Skeletal muscle cell (primary cell): ENCODE data around the gene NRCAM.
A peak's percentile ranks its signal among the peaks of the same experiment; 100 is the strongest.

Experiments used
- DNase-seq: peaks from one replicate; pipeline ENCODE4 v3.0.0-alpha.2; 2010; ENCODE audit warnings: low read depth
- H3K4me3 ChIP-seq: 2 replicates; pipeline ENCODE4 v1.5.1; 2011; ENCODE audit warnings: low read depth, mild to moderate bottlenecking, control low read depth, low read length, moderate library complexity

Gene NRCAM

DNA sequence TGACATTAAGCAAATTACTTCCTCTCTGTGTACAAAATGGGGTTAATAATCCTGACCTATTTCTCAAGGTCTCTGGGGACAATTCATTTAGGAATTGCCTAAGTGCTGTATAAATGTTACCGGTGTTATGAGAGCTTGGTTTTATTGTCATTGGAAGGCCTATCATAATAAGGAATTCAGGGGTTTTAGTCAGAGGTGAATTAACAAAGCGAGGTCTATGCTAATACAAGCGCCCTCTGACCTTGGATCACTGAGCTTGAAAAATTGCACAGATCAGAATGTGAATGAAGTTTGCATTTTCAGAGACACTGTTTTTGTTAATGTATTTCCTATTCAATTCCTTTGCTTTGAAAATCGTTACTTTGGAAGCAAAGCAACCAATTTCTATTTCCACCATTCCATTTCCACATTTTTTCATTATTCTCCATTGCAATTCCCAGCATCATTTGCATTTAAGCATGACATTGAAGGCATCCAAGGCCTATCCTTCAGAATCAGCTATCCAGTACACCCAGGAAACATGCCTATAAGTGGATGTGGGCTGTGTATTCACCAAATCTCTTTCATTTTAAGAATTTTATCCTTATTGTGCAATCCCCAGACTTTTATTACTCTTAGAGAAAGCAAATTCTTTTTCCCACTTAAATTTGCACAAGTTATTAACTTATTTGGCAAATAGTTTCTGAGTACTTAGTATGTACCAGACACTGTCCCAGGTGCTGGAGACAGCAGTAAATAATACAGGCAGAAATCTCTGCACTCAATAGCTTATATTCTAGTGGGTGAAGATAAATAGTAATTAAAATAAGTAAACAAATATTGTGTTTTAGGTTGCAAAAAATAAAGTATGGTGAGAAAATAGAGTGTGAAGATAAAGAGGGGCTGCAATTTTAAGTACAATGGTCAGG, 133.1 kb downstream of the NRCAM start:
- DNase-seq, result no peak
- H3K4me3 ChIP-seq, result no peak overlapping the region

DNA sequence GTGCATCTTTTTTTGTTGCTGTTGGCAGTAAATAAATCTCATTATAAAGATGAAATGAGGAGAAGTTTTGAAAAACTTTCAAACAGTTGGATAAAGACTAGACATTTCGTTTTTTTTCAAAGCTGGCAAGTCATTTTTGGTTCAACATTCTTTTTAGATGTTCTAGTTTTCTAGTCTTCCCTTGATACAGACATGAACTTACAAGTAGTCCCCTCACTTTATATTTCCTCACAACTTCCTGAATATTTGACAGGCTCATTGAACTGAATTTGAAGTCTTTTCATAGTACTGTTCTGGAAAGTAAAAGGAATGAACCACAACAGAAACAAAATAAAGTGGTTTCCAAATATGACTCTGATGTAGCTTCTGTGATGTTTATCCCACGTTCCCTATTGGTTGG, 134.2 kb downstream of the NRCAM start:
- DNase-seq, result no peak
- H3K4me3 ChIP-seq, result no peak overlapping the region

DNA sequence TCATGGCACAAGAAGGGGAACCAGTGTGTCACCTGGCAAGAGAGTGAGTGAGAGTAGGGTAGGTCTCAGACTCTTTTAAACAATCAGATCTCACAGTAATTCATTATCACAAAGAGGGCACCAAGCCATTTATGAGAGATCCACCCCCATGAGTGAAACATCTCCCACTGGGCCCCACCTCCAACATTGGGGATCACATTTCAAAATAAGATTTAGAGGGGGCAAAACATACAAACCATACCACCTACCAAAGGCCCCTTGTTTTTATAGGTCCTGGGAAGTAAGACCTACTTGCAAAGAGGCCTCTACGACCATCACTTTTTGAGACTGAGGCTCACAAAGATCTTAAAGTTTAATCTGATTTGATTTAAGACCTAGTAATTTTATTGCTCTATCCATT, 134.9 kb downstream of the NRCAM start:
- H3K4me3 ChIP-seq, result no peak overlapping the region
- no peak for DNase-seq

DNA sequence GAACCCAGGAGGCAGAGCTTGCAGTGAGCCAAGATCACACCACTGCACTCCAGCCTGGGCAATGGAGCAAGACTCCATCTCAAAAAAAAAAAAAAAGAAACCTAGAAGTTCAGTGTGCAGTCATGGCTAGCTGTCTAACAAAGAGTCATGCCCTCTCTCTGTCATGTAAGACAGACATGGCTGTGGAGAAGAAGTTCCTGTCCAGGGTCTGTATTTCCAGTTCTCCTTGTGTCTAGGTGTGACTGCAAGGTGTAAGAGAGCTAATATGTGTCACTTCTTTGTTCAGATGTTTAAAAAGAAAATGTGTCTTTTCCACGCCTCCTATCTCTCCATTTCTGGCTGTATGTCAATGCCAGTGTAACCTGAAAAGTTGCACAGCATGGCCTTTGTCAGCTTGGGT, 139.5 kb downstream of the NRCAM start:
- H3K4me3 ChIP-seq, result no peak overlapping the region
- DNase-seq, result no peak

DNA sequence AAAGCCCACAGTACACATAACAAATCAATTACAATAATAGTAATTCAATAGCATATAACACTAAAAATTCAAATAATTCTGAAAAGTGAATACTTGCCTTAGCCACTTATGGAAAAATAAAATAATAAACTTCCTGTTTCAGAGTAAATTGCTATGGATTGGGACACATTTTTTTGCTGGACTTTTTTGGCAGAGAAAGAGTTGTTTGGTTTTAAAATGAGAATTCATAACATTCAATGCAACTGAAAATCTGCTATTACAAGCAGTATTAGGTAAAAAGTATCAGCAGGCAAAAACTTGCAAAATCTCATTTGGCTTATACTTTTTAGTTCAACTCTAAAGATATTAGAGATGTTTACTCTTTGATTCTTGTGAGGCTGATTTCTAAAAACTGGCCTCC, 141.7 kb downstream of the NRCAM start:
- no peak for DNase-seq

DNA sequence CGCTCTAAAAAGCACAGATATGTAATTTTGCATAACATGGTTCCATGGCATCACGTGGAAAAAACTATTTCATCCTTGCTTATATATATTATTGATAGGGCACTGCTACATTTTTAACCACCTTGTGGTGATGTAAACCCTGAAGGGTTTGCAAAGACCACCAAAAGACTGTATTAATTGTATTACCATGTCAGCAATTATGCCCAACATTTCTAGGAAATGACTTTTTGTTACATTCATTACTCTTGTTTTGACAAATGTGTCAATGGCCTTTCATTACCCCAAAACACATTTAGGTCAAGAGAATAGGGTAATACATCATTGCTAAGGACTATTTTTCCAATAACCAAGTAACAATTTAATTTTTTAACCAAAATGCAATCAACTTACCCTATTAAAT, 142.2 kb downstream of the NRCAM start:
- H3K4me3 ChIP-seq, result no peak overlapping the region
- DNase-seq, result no peak

More for the DNA sequence above, 141.7 kb downstream of the NRCAM start:
- no peak overlapping the region for H3K4me3 ChIP-seq

DNA sequence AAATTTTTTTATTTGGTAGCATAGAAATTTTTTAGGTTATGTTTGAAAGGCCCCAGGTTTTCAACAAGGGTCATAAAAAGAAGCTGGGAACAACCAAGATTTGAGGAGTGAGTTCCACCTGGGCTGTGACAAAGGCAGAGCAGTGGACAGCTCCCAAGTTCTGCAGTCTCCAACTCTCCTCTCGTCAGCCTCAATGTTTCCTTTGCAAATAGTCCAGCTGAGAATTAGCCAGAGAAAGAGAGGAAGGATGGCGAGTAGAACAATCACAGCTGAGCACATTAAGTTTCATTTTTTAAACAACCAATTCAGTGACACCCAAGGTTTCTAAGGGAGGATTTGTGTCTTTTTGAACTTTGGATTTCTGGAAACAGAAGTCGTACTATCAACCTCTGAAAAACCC, 143.2 kb downstream of the NRCAM start:
- no peak overlapping the region for H3K4me3 ChIP-seq
- no peak for DNase-seq

DNA sequence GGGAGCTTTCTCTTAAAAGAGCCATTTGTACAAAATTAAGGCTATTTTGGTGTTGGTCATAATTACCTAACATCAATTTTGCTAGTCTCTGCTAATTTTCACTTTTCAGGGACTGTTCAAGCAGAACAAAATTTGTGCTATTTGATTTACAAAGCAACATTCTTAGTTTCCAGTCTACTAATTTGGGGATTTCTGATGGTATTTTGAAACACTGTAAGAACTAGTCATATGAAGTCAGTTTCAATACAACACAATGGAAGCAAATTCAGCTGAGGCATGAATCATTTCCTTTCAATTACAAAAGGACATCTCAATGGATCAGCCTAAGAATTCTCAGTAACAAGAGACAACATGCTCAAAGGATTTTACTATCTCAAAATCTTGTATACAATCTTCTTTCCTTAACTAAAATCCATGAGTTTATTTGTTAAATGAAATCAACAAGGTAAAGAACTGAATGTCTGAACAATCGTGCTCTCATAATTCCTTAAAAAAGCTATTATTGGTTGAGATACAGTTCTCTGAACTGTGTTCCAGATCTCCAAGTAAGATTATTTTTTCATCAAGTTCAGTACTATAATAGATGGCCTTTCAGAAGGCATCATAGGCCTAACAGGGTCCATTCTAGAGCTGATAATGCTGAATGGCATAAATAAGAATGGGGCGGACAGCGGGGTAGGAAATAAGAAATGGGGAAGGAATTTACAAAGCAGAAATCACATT, 144.6 kb downstream of the NRCAM start:
- DNase-seq, result peak; percentile 54
- H3K4me3 ChIP-seq, result no peak overlapping the region

DNA sequence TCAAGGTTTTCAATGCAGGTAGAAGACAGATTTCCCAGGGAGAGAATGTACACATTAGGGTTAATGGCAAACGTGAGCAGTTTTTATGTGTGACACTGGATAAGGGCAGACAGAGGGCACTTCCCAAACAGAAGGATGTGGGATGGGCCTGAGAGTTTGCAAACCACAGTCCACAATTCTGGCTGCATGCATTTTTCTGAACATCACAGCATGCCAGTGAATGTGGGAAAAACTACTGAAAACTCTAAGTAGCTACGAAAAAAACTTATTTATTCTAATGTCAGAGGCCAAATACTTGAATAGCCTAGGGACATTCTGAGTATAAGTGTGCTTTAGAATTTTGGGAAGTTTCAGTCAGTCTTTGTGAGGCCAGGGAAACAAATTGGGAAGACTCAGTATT, 145.9 kb downstream of the NRCAM start:
- peak; percentile 67 for DNase-seq
- H3K4me3 ChIP-seq, result no peak overlapping the region

DNA sequence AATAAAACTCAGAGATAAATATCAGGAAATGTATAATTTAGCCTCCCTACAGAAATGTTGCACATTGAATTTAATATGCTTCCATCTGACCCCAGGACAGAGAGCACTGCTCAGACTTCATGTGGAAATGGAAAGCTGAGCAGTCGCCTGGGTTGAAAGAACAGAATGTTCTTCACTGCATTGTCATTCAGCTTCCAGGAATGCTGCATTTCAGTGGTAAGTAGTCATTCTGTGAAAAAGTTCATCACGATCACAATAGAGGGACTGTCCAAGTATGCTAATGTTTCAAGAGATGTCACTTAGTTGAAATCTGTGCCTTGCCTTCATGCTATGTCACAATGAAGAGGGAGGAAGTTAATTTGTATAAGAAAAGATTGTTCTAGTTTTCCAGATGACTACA, 147.3 kb downstream of the NRCAM start:
- H3K4me3 ChIP-seq, result no peak overlapping the region
- peak; percentile 88 for DNase-seq

DNA sequence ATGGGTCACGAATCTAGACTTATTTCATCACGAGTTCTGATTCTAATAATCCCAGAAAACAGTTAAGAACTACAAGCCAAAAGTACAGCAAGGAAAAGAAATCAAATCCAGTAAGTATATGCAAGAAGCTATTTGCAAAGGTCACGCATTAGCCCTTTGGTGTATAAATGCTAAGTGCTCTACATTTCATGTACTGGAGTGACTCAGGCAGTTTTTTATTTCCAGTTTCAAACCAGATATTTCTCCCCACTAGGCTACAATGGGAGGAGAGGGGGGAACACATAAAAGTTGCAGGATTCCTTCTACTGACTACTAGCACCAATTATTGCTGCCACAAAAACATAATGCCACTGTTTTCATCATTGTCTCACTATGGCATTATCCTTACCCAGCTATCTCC, 148.0 kb downstream of the NRCAM start:
- peak; percentile 64 for DNase-seq
- no peak overlapping the region for H3K4me3 ChIP-seq

DNA sequence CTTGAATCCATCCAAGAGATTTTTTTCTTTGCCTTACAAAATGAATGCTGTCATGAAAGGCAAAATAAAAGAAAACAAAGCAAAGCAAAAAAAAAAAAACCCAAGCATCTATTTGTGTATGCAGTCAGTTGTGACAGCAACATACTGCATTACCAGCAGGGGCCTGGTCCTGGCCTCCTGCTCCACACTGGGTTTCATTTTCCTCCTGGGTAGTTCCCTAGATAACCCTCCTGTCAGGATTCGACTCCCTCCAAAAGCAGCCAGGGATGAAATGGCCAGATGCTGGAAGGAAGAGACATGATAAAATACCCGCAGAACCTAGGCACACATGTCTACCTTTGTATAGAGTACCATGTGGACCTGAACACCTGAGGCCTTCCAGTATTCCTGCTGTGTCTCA, 148.6 kb downstream of the NRCAM start:
- no peak overlapping the region for H3K4me3 ChIP-seq
- DNase-seq, result no peak

DNA sequence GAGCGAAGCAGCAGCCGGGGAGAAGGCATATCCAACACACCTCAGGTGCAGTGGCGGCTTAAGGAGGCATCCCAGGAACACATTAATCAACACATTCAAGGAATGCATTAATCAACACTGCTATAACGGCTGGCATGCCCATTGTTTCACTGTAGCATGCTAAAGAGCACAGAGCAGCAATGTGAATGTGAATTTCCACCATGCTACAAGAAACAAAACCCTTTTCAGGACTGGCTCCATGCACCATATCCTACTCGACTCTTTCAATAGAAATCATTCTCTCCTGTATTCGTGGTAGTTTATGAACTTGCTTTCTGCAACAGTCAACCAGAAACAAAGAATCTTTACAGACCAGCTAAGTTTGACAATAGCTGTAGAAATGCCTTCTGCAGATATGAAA, 149.0 kb downstream of the NRCAM start:
- no peak overlapping the region for H3K4me3 ChIP-seq

DNA sequence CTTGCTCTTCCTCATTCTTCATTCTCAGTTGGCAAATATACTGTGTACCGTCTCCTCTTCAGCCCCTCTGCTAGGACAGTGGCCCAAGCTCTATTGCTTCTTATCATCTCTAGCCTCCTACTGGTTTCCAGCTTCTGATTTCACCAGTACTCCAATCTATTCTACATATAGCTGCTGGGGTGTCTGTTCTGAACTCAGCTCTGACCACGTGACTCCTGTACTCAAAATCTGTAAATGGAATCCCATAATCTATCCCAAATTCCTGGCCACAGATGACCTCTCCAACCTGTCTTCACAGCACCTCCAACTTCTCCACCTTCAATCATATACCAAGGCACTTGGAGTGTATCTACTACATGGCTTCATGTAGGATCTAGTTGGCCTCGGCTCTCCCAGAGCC, 152.9 kb downstream of the NRCAM start:
- no peak for DNase-seq
- H3K4me3 ChIP-seq, result no peak overlapping the region

More for the DNA sequence above, 149.0 kb downstream of the NRCAM start:
- DNase-seq, result no peak

DNA sequence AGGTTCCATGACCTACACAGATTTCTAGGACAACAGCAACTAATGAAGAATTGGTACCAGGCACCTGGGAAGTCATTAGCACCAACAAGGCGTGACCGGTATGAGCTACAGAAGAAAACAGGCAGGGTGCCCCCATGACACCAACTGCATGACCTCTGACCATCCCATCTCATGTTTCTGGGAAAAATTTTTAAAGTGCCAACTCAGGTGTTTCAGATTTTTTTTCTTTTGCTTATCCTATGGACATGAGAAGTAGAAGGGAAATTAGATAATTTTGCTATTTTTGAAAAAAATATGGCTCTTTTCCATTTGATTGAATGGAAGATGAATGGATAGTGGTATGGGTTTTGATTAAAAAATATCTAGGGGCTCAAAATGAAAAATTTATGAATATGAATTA, 154.8 kb downstream of the NRCAM start:
- no peak for DNase-seq
- no peak overlapping the region for H3K4me3 ChIP-seq

DNA sequence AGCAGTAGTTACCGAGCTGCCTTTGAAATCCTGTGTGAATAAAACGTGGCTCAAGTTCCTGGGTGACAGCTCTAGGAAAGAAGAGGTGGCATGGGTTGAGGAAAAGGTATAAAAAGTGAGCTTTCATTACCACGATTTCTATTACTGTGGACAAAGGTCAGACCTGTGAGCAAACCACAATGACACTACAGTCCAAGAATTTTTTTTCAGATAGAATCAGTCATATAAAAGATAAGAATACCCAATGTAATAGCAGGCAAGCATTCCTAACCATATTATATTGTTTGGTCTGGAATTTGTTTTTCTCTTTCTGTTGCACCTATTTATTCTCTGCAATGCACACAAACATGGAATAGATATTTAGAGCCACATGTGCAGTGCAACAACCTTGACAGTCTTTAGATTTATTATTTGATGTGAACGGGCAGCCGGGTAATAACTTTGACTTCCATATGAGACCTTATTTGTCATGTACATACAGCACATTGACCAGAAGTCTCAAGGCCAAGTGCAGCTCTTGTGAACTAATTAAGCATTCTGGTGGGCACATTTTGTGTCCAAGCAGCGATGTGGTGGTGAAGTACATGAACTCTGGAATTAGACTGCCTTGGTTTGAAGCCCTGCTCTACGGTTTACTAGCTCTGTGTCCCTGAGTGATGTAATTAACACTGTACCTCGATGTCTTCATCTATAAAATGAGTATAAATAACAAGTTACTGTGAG, 156.8 kb downstream of the NRCAM start:
- H3K4me3 ChIP-seq, result no peak overlapping the region
- DNase-seq, result no peak

DNA sequence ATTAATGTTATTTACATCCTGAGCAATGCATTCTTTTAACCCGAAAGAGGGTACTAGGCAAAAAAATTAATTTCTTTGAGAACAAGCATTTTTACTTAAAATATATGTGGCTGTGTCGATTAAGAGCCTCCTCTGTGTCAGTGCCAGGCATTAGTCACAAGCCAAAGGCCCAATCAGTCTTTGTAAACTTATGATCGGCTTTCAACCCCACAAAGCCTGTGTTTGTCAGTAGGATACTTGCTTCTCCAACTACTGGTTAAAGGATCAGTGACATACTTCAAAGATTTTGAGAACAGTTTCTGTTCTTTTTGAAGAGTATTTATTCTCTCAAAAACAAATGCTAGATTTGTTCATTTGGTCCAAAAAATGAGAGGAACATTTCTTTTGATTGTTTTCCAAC, 159.3 kb downstream of the NRCAM start:
- H3K4me3 ChIP-seq, result no peak overlapping the region
- no peak for DNase-seq

DNA sequence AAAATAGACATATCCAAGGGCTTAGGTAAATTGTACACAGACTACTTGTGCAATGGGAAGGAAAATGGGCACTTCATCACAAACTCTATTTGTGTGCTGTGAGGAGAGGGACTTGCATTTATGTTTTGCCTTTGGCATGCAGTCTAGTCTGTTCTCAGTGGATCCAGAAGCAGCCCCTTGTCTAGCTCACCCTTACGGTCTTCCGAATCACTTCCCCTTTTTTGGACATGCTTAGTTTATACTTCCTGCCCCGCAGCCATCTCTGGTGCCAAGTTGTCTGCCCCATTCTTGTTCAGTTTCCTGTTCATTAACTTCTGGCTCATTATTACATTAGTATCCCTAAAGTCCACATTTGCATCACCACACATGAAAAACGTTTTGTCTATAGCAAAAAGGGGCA, 161.6 kb downstream of the NRCAM start:
- no peak overlapping the region for H3K4me3 ChIP-seq
- DNase-seq, result no peak

DNA sequence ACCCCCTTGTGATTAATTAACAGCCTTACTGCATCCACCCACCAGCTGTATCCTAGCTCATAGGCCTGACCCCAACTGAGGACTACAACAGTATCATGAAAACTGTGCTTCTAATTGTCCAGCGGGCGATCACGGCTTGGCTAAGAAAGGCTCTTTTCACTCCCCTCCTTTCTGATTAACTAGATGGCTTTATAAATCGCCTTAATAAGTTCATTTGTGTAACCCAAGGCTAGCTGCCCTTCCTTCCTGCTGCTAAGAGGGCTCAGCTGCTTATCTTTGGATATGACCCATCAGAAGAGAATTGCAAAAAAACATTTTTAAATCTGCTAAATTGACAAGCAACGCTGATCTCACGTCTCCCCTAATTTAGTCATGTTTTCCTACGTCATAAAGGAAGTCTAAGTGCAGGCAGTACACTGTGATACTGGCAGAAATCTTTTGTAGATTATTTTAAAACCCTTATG, 163.1 kb downstream of the NRCAM start:
- no peak overlapping the region for H3K4me3 ChIP-seq
- DNase-seq, result no peak

DNA sequence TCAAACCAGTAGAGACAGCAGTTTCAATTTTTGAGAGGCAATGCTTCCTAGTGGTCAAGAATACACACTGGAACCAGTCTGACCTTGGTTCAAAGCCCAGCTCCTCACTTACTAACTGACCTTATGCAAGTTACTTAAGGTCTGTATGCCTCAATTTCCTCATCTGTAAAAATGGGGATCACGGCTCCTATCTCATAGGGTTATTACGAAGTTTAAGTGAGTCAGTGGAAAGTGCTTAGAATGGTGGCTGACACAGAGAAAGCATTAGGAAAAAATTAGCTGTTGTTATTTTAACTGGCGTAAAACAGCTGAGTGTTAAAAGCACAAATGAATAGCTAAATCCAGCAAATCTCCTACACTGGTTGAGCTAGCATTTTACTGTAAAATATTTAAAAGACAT, 163.7 kb downstream of the NRCAM start:
- DNase-seq, result no peak
- H3K4me3 ChIP-seq, result no peak overlapping the region
